ENCODE measurements around the gene AMER2.

AMER2 gene, protein sequence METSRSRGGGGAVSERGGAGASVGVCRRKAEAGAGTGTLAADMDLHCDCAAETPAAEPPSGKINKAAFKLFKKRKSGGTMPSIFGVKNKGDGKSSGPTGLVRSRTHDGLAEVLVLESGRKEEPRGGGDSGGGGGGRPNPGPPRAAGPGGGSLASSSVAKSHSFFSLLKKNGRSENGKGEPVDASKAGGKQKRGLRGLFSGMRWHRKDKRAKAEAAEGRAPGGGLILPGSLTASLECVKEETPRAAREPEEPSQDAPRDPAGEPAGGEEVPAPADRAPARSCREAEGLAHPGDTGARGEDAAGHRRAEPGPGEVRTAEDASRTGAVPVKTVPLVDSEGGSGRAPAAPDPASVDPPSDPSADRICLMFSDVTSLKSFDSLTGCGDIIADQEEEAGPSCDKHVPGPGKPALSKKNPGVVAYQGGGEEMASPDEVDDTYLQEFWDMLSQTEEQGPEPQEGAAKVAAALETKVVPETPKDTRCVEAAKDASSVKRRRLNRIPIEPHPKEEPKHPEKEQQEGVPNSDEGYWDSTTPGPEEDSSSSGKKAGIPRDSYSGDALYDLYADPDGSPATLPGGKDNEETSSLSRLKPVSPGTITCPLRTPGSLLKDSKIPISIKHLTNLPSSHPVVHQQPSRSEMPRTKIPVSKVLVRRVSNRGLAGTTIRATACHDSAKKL

DNA sequence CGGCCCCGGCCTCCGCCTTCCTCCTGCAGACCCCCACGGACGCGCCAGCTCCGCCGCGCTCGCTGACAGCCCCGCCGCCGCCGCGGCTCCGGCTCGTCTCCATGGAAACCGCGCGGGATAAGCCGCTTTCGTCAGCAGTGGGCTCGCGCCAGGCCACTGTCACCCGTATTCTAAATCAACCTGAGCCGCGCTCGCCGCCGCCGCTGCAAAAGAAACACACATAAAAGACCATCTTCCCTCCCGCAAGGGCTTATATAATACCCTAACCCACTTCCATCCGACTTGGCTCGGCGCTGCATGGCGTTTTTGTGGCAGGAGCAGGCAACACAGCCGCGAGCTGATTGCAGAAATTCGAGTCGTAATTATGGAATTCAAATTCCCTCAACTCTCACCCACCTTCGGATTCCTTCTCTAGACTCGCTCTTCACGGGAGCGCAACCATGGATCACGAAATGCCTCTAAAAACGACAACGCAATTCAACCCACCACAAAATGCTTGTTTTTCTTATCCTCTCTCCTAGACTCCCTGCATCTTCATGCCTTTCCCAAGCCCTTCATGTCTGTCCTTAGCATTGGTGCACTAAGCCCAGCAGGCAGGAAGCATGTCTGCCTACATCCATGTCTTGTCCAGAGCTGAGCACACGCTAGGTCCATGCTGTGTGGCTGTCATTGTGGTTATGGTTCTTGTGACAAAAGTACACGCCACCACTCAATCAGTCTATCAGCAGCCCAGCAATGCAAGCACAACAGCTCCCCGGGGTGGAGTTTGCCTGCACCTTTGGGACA is at the start of gene AMER2:
Gene AMER2 (minus strand): TSS at position 772 of the 786 bp plus-strand sequence. CDS start 669 bp downstream, at position 103.
- no peak for DNase-seq

GRCh38 chr13:25218019-25218418 is 45.9 kb upstream of the AMER2 start:
- no peak for DNase-seq

DNA sequence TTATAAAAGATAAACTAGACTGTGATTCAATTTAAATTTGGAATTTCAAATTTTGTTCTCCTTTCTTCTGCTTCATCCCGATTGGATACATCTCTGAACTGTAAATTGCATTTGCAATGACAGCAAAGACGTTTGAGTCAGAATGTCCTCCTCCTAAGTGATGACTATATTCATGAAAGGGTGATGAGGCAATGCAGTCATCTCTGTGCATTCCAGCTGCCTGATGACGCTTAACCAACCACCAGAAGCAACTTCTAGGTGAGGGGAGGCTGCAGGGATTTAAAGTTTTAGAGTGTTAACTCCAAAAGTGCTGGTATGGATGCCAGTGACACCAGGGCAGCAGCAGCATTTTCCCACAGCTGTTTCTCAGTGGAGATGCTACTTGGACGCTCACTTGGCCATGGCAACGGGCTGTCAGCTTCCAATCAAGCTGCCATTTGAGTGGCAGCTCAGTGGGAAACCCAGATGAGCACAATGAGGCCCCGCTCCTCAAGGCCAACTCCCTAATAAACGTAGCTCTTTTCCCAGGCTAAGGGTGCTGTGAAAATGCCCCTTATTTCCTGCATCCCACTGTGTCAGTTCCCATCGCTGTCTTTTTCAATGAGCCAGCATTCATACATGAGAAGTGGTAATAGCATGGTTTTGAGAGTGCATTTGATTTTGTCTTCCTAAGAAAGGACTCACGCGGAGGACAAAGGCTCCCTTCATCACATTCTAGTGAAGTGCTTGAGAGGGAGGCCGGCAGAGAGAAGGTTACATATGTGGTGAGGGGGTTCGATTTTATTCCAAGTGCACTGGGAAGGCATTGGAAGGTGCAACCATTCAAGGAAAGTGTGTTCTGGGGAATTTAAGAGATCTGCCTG is 45.2 kb upstream of the AMER2 start:
- DNase-seq: no peak

DNA sequence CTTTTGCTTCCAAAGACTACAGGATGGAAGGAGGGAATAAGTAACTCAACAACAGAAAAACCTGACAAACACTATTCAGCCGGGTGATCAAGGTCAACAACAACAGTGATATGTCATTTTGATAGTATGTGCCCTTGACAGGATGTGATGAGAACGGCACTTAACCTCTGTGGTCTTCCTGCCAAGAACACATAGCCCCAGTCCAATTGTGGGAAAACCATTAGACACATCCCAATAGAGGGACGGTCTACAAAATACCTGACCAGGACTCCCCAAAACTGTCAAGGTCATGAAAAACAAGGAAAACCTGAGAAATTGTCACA is 43.1 kb upstream of the AMER2 start:
- no peak for DNase-seq

DNA sequence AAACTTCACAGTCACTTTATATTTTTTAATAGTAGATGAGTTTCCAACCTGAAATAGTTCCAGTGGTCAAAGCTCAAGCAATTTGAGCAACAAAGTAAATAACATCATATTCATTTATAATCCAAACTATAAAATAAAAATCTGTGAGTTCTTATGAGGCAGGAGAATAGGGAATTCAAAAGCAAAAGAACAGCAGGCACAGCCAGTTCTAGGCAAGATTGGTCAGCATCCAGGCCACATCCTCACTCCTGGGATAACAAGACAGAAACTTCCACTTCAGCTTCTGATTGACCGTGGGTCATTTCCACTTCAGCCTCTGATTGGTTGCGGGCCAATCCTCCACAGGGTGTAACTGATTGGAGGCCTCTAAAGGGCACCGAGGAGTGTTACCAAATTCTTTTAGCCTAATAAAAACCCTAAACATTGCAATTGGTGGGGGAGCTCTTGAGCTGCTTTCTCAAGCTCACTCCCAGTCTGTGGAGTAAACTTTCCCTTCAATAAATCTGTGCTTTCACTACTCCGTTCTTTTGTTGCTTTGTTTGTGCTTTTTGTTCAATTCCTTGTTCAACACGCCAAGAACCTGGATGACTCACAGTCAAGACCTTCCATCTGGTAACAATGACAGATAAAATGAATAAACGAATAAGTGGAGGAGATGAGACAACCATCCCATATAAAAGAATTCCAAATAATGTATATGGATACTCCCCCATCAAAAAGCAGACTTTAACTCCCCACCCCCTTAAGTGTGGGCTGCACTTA is 42.6 kb upstream of the AMER2 start:
- no peak for DNase-seq

DNA sequence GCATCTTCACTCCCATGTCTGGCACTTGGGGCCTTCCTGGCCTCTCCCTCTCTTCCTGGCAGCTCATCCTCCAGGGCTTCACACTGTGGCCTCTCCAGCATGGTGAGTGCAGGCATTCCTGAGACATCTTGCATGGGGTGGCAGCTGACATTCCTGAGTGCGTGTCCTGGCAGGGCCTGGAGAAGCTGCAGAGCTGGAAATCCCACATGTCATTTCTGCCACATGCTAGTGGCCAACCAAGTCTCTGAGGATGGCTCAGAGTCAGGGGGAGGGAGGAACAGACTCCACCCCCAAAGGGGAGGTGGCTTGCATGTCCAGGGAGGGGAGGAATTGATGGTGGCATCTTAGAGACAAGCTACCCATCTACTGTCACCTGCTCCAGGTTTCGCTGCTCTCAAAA is 41.6 kb upstream of the AMER2 start:
- no peak for DNase-seq

GRCh38 chr13:25210842-25211569 is 38.9 kb upstream of the AMER2 start:
- DNase-seq: no peak

DNA sequence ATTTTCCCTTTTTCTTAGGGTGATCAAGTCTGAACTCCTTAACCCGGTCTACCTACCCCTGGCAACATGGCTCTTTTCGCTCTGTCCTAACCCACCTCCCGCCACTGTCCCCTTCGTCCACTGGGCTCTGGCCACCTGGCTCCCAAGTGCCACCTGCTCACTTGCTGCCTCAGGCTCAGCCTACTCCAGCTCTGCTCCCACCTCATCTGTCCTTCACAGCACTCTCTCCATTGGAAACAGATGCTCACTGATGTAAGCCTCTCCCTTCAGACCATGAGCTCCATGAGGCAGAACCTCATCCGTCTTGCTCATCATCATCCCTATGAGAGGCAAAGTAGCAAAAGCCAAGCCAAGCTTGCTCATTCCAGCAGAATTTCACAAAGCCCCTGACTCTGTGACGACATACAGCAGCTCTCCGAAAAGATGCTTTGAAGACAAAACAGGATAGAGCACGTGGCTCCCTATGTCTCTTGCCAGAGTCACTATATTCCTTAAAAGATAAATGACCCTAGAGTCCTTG is 35.3 kb upstream of the AMER2 start:
- no peak for DNase-seq

GRCh38 chr13:25204863-25205262 is 32.8 kb upstream of the AMER2 start:
- DNase-seq: no peak

DNA sequence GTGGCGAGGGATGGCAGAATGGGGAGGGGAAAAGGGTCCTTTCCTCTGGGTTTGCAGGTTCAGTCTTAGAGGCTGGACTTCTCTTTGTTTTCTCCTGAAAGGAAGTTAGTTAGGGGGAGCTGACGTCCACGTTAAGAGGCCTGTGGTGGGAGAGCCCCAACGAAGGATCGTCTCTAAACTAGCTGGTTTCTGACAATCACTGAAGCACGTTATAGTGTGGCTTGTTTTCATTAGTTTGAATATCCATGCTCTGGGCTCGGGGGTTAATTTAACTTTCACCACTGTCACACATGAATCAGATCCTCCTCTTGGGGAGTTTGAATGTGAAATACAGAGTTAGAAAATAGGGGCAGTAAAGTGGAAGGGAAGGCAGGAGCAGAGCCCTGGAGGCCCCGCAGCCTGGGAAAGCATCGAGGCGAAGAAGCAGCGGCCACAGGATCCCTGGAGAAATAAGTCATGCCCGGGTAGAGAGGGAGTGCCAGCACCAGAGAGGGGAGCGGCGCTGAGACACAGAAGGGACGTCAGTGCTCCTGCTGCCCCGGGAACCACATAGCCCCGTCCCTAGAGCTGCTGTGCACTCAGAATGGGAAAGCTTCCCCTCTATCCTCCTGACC is 31.1 kb upstream of the AMER2 start:
- no peak for DNase-seq

GRCh38 chr13:25200783-25201182 is 28.7 kb upstream of the AMER2 start:
- no peak for DNase-seq

GRCh38 chr13:25198647-25199046 is 26.6 kb upstream of the AMER2 start:
- no peak for DNase-seq

GRCh38 chr13:25196971-25197370 is 24.9 kb upstream of the AMER2 start:
- DNase-seq: no peak

GRCh38 chr13:25192936-25193335 is 20.8 kb upstream of the AMER2 start:
- no peak for DNase-seq

DNA sequence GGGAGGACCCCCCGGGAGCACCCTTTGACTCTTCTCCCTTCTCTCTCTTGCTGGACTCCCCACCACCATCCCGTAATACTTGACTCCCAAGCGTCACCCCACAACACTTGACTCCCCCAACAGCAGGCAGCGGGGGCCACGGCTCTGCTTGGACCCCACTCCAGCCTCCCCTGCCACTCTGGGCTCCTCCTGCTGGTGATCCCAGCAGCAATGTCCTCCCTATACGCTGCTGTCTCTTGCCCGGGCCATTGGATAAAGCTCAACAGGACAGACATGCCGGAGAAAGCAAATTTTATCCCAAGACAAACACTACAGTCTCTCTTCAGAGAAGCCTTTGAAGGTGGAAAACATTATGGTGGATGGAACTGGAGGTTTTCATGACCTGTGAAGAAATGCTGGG is 20.4 kb upstream of the AMER2 start:
- DNase-seq: no peak

DNA sequence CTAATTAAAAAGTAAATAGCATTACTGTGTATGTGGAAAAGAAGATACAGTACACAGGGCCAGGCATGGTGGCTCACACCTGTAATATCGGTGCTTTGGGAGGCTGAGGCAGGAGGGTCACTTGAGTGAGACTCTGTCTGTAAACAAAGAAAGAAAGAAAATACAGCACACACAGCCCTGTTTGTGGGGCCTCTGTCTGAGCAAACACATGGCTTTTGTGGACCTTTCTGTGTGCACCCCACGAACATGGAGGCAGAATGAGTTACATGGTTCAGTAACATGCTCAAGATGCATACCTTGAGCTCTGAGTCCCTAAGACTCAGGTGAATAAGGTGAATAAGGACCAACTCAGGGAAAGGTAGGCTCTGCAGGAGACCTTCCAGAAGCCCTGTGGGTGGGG is 20.0 kb upstream of the AMER2 start:
- no peak for DNase-seq

GRCh38 chr13:25190771-25191170 is 18.7 kb upstream of the AMER2 start:
- DNase-seq: no peak

DNA sequence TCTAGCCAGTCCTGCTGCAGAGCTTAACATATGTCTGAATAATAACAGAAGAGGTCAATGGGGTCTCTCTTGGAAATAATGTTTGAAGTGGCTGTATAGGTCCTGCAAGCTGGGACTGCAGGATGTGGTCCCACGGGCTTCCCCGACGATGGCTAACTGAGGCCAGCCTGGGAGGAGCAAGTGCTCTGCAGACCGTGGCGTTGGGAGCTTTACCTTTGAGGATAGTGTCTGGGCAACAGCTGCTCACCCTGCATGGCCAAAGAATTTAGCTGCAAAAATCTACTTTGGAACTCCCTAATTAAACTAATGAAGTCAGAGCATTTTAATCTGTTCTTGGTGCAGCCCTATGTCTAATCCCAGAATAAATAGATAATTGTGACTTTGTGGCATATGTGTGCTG is 18.2 kb upstream of the AMER2 start:
- no peak for DNase-seq

GRCh38 chr13:25187596-25187995 is 15.5 kb upstream of the AMER2 start:
- DNase-seq: no peak

- no peak for DNase-seq
Measured at GRCh38 chr13:25186187-25186586, 14.1 kb upstream of the AMER2 start.

GRCh38 chr13:25181597-25181996 is 9.5 kb upstream of the AMER2 start:
- DNase-seq: no peak

All from CD4-positive, alpha-beta T cell treated with Interleukin-21 for 1 hour (primary cell).